OCI-M1 (cell line): ENCODE results near the gene KIF1C.
A peak's percentile ranks its signal among the peaks of the same experiment; 100 is the strongest.

ENCODE experiments used
- DNase-seq: peaks from one replicate; lab custom pipeline; 2025; lab: John Stamatoyannopoulos, UW

KIF1C gene

GRCh38 chr17:4969047-4969550, 28.7 kb upstream of the KIF1C start:
- peak; percentile 74 for DNase-seq

DNA sequence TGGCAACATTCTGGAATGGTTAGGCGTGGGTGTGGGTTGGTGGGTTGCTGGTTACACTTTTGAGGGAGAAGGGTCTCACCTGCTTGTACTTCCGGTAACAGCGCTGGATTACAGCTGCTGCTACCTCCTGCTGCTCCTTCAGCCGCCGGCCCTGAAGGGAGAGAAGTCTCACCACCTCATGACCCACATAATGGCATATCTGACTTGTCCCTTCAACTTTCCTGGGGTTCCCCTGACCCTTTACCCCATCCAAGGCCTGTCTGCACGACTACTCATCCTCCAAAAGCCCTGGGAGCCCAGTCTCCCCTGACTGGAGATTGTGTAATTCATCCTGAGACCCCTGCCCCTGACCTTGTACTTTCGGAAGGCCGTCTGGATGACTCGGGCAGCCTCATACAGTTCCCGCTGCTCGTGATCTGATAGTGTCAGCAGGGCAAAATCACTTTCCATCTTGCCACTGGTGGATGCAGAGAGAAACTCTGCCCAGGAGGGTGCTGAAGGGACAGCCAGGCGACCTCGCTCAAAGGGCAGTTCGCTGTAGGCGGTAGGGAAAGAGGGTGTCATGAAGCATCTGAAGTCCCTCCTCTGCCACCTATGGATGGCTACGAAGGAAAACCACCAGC, 28.1 kb upstream of the KIF1C start:
- no peak for DNase-seq

GRCh38 chr17:4970273-4970672, 27.5 kb upstream of the KIF1C start:
- DNase-seq = no peak

DNA sequence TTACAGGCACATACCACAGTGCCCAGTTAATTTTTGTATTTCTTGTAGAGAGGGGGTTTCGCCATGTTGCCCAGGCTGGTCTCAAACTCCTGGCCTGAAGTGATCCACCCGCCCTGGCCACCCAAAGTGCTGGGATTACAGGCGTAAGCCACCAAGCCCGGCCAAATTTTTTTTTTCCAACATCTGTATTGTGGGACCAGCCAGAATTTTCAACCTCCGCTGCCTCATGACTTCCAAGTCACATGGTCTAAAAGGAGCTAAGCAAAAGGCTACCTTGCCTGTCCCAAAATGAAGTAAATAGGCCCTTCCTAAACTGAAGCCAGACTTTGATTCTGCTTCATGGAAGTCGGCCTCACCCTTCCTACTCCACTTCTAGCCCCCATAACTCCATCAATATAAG, 25.9 kb upstream of the KIF1C start:
- no peak for DNase-seq

GRCh38 chr17:4972322-4972721, 25.4 kb upstream of the KIF1C start:
- DNase-seq = no peak

DNA sequence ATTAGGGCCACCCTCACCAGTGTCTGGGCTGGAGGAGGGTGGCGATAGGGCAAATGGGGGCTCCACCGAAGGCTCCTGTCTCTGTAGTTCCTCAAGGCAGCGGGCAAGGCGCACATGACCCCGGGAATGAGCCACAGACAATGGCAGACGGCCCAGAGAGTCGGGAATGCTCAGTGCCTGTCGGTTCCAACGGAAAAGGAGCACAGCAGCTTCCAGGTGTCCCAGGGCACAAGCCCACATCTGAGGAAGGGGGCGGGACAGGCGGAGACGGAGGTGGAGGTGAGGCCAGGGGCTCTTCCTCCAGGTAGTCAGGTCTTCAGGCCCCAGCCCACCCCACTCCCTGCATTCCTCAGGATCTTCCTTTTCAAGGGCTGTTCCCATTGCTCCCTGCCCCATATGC, 25.0 kb upstream of the KIF1C start:
- no peak for DNase-seq

DNA sequence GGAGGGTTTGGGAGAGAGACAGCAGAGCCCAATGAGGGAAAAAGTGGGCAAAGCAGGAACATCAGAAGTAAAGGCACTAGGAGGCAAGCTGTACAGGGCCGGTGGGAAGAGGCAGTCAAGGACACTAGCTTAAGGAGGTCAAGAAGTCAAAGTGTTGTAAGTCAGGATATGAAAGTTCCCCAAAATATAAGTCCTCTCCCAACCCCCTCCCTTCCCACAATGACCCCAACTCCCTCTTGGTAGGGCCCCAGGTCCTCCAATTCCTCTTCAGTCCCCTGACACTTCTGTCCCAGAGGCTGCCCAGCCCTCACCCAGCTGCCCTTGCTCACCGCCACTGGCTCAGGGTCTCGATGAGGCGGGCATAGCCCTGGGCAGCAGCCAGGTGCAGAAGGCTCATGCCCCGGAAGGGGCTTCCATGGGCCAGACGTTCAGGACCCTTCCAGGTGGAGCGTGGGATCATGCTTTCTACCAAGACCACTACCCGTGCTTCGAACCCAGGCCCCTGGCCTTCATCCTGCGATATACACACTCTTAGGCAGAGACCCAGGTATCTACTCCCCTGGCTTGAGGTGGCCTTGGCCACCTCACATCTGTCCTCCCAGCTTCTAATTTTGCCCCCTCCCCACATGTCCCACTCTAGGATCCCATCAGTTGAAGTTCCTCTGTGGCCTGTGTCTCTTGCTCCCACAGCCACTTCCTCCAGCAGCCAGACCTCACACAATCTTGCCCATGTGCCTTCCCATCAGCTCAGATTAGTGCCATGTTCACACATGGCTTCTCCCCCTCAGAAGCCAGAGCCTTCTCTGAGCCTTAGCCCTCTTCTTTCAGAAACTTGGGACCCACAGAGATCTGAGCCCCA, 24.3 kb upstream of the KIF1C start:
- no peak for DNase-seq

- no peak for DNase-seq
These were observed 23.6 kb upstream of the KIF1C start for GRCh38 chr17:4974115-4974670.

- DNase-seq = peak; percentile 41
These were observed 19.0 kb upstream of the KIF1C start for GRCh38 chr17:4978726-4979125.

GRCh38 chr17:4980644-4981216, 17.0 kb upstream of the KIF1C start:
- peak; percentile 85 for DNase-seq

DNA sequence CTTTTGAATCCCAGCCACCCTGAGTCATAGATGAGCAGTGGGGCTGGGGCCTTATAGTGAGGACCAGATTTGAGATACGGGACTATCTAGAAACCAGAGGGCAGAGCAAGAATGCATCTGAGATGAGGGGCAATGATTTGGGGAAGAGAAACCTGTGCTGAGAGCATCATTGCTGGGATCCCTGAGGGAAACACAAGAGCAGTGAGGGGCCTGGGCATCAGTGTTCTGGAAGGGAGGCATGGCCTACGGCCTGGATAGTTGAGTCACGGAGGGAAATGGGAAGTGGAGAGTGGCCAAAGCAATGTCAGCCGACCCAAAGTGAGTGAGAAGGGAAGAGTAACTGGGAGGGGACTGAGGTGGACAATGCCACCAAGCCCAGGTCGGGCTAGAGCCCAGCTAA, 15.4 kb upstream of the KIF1C start:
- no peak for DNase-seq

- DNase-seq = peak; percentile 67
These were observed 11.3 kb upstream of the KIF1C start for GRCh38 chr17:4986403-4986802.

GRCh38 chr17:4986951-4987766, 10.6 kb upstream of the KIF1C start, which contains the start of gene CAMTA2:
CAMTA2 (minus strand) TSS chr17:4987675; CDS start chr17:4986222, 1,453 bp downstream.
- peak; percentile 98 for DNase-seq

DNA sequence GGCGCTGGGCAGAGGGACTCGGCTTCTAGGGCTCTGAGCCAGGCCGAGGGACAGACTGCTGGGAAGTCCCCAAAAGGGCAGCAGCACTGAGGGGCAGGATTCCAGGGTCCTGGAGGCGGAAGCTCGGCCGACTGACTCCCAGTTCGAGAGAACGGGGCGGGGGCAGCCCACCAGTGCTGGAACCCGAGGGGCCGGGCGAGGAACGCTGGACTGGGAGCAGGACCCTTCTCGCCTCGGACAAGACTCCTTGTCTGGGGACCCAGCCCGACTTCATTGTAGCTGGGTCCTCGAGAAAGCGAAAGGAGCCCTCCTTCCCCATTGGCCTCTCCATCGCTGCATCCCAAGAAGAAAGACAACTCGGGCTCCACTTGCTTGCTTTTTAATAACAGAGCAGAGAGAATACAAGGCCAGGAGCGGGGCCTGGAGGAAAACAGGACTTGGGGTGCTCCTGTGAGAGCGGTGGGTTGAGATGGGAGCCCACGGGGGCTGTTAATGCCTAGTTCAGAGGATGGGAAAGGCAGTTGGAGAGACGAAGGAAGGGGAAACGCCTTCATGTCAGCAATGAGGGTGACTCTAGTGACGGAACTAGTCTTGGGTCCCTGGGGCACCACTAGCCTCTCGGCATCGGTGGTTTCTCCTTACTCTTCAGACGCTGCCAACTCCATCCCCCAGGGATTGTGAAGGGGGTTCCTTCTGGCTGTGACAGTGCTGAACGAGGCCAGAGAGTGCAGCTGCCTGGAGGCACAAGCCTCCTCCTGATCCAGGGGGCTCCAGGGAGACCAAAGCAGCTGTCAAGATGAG, 9.8 kb upstream of the KIF1C start:
- DNase-seq = peak; percentile 77

DNA sequence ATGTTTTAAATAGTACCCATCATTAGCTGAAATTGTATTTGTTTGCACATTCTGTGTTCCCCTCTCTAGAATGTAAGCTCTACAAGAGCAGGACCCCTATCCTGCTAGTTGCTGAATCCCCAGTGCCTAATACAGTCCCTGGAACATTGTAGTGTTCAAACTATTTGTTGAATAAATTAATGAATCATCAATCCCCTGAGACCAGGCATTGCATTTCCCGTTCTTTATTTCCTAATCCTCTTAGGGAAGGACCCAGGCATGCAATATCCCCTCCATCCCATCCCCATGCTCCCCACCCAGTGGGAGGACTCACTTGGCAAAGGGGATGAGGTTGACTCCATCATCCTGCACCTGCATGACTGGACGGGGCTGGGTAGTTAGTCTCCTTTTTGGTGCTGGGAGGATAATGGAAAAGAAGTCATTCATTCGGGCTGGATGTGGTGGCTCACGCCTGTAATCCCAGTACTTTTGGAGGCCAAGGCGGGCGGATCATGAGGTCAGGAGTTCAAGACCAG, 3.6 kb upstream of the KIF1C start:
- no peak for DNase-seq

- DNase-seq = peak; percentile 57
These were observed 429 bp downstream of the KIF1C start for GRCh38 chr17:4998027-4998731.

GRCh38 chr17:4998732-4999429, 1.1 kb downstream of the KIF1C start:
- DNase-seq = no peak

- DNase-seq = no peak
These were observed 1.8 kb downstream of the KIF1C start for GRCh38 chr17:4999430-5000093.

DNA sequence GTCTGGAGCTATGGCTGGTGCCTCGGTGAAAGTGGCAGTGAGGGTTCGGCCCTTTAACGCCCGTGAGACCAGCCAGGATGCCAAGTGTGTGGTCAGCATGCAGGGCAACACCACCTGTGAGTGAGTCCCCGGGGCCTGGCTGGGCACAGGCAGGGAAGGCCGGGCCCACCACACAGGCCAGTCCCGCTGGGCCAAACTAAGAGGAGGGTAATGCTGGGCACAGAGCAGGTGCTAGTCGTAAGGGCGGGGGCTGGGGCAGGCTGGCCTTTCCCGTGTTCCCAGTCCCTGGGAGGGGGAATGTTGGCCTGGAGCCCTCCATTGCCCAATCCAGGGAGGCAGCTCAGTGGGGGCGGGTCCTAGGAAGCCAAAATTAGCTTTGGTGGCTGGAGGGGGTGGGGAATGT, 2.5 kb downstream of the KIF1C start:
- no peak for DNase-seq
